HEK293T (cell line): Measurements from ENCODE around the gene PIGQ.

Source experiments
- CTCF ChIA-PET: fragments of 350-600 bp; formaldehyde crosslinking; extraction: SDS; loops from one replicate; lab custom pipeline; 2021; ENCODE audit warnings: antibody characterized with exemption, inconsistent platforms; lab: Yijun Ruan, JAX
- POLR2A ChIA-PET: fragments of 350-600 bp; formaldehyde crosslinking; extraction: SDS; loops from one replicate; lab custom pipeline; 2020; ENCODE audit warnings: antibody characterized with exemption, inconsistent platforms; lab: Yijun Ruan, JAX
- DNase-seq: peaks from one replicate; pipeline ENCODE4 v3.0.0; 2012; ENCODE audit warnings: mixed read lengths; ENCODE audit errors: extremely low spot score
- ARNT ChIP-seq: fragments of 450-650 bp; IDR thresholded peaks from 2 replicates; pipeline ENCODE4 v1.6.1; 2017; ENCODE audit warnings: mild to moderate bottlenecking
- BHLHE40 ChIP-seq: fragments of 450-650 bp; IDR thresholded peaks from 2 replicates; pipeline ENCODE4 v1.6.1; 2016; ENCODE audit warnings: mild to moderate bottlenecking, moderate library complexity, borderline replicate concordance
- CTBP1 ChIP-seq: fragments of 450-650 bp; IDR thresholded peaks from 2 replicates; pipeline ENCODE4 v1.6.1; 2016; ENCODE audit warnings: borderline replicate concordance
- ELF4 ChIP-seq: fragments of 450-650 bp; IDR thresholded peaks from 2 replicates; pipeline ENCODE4 v1.6.1; 2017; ENCODE audit warnings: antibody characterized with exemption
- FOXA1 ChIP-seq: fragments of 450-650 bp; IDR thresholded peaks from 2 replicates; pipeline ENCODE4 v1.6.1; 2016; ENCODE audit warnings: mild to moderate bottlenecking
- FOXK2 ChIP-seq: fragments of 450-650 bp; IDR thresholded peaks from 2 replicates; pipeline ENCODE4 v1.6.1; 2016; ENCODE audit warnings: mild to moderate bottlenecking
- FOXM1 ChIP-seq: fragments of 450-650 bp; IDR thresholded peaks from 2 replicates; pipeline ENCODE4 v1.6.1; 2017; ENCODE audit warnings: mild to moderate bottlenecking, borderline replicate concordance
- HDGF ChIP-seq: fragments of 450-650 bp; IDR thresholded peaks from 2 replicates; pipeline ENCODE4 v1.6.1; 2017; ENCODE audit warnings: antibody characterized with exemption, borderline replicate concordance
- L3MBTL2 ChIP-seq: fragments of 450-650 bp; conservative IDR thresholded peaks from 2 replicates; pipeline ENCODE4 v1.6.1; 2016; ENCODE audit warnings: mild to moderate bottlenecking
- LEF1 ChIP-seq: fragments of 450-650 bp; IDR thresholded peaks from 2 replicates; pipeline ENCODE4 v1.6.1; 2017; ENCODE audit warnings: mild to moderate bottlenecking, borderline replicate concordance
- NFRKB ChIP-seq: fragments of 450-650 bp; IDR thresholded peaks from 2 replicates; pipeline ENCODE4 v1.6.1; 2016; ENCODE audit warnings: mild to moderate bottlenecking, moderate library complexity
- PKNOX1 ChIP-seq: fragments of 450-650 bp; IDR thresholded peaks from 2 replicates; pipeline ENCODE4 v1.6.1; 2016
- SP1 ChIP-seq: fragments of 450-650 bp; IDR thresholded peaks from 2 replicates; pipeline ENCODE4 v1.6.1; 2017
- SUZ12 ChIP-seq: fragments of 450-650 bp; IDR thresholded peaks from 2 replicates; pipeline ENCODE4 v1.6.1; 2016; ENCODE audit warnings: mild to moderate bottlenecking
- TARDBP ChIP-seq: fragments of 450-650 bp; IDR thresholded peaks from 2 replicates; pipeline ENCODE4 v1.6.1; 2016
- ZNF384 ChIP-seq: fragments of 450-650 bp; IDR thresholded peaks from 2 replicates; pipeline ENCODE4 v1.6.1; 2016

PIGQ gene

GRCh38 chr16:582218-582613 is 12.4 kb downstream of the PIGQ start:
- TF ChIP-seq BHLHE40 (no peak), CTBP1 (no peak)
- ChIA-PET POLR2A (interaction anchor here (1.0 to 1.1 kb wide), 2 partner anchors 11 kb away, joined by 3 read pairs; no protein-coding TSS in a partner anchor), CTCF (interaction anchor here (0.6 kb wide), 1 partner anchor 80 kb away, joined by 4 read pairs; no protein-coding TSS in a partner anchor)
- no peak for DNase-seq

GRCh38 chr16:582614-583331 is 13.0 kb downstream of the PIGQ start:
- ChIA-PET CTCF (interaction anchor here (0.6 kb wide), 1 partner anchor 81 kb away, joined by 4 read pairs; no protein-coding TSS in a partner anchor), POLR2A (interaction anchor here (0.6 to 1.0 kb wide), 2 partner anchors 11 to 12 kb away, joined by 3 read pairs; no protein-coding TSS in a partner anchor)
- TF ChIP-seq TARDBP (no peak), FOXM1 (no peak), SP1 (no peak), ARNT (no peak), FOXK2 (no peak), L3MBTL2 (no peak), SUZ12 (no peak), HDGF (no peak), NFRKB (no peak), ELF4 (no peak), PKNOX1 (no peak), CTBP1 (no peak), LEF1 (no peak), BHLHE40 (no peak), ZNF384 (no peak), FOXA1 (no peak)
- no peak for DNase-seq

GRCh38 chr16:583470-583814 is 13.7 kb downstream of the PIGQ start:
- POLR2A ChIA-PET, result interaction anchor here (0.6 kb wide), 1 partner anchor 11 kb away, joined by 3 read pairs; no protein-coding TSS in a partner anchor
- CTCF ChIA-PET, result no interaction called here
- no peak for DNase-seq
- TF ChIP-seq FOXA1 (no peak), ZNF384 (no peak), TARDBP (no peak), CTBP1 (no peak), L3MBTL2 (no peak), BHLHE40 (no peak), FOXK2 (no peak), PKNOX1 (no peak), SUZ12 (no peak), ELF4 (no peak), ARNT (no peak), SP1 (no peak), HDGF (no peak), LEF1 (no peak), NFRKB (no peak)

GRCh38 chr16:583815-584591 is 14.2 kb downstream of the PIGQ start:
- ChIA-PET CTCF (no interaction called here), POLR2A (interaction anchor here (1.7 kb wide), 1 partner anchor 53 kb away, joined by 4 read pairs; the partner anchor contains the start of gene METTL26)
- DNase-seq, result no peak

GRCh38 chr16:585351-585750 is 15.6 kb downstream of the PIGQ start:
- TF ChIP-seq ZNF384 (no peak), BHLHE40 (no peak), LEF1 (no peak), TARDBP (no peak), HDGF (no peak), CTBP1 (no peak), SUZ12 (no peak), ARNT (no peak), FOXA1 (no peak), FOXM1 (no peak), FOXK2 (no peak), SP1 (no peak), L3MBTL2 (no peak), PKNOX1 (no peak), NFRKB (no peak), ELF4 (no peak)
- POLR2A ChIA-PET, result interaction anchor here (1.0 to 1.7 kb wide), 3 partner anchors 8 to 59 kb away, joined by 3 to 4 read pairs (median 4); partner anchors contain the start of gene METTL26
- CTCF ChIA-PET, result no interaction called here
- DNase-seq, result no peak

More at GRCh38 chr16:583815-584591, 14.2 kb downstream of the PIGQ start:
- no peak for TF ChIP-seq ZNF384
- TF ChIP-seq SP1, result no peak
- TF ChIP-seq LEF1, result no peak
- no peak for TF ChIP-seq SUZ12
- no peak for TF ChIP-seq L3MBTL2
- no peak for TF ChIP-seq FOXA1
- TF ChIP-seq NFRKB, result no peak
- no peak for TF ChIP-seq CTBP1
- no peak for TF ChIP-seq BHLHE40
- no peak for TF ChIP-seq TARDBP
- no peak for TF ChIP-seq FOXM1
- no peak for TF ChIP-seq ELF4
- no peak for TF ChIP-seq HDGF
